ENCODE results near the gene FBRSL1.

DNA sequence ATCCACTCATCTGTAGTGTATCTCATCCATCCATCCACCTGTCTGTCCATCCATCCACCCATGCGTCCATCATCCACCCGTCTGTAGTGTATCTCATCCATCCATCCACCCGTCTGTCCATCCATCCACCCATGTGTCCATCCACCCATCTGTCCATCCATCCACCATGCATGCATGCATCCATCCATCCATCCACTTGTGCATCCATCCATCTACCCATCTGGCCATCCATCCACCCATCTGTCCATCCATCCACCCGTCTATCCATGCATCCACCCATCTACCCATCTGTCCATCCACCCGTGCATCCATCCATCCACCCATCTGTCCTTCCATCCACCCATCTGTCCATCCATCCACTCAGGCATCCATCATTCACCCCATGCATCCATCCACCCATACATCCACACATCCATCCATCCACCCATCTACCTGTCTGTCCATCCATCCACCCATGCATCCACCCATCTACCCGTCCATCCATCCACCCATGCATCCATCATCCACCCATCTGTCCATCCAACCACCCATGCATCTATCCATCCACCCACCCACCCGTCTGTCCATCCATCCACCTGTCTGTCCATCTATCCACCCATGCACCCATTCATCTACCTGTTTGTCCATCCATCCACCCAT, 28.5 kb downstream of the FBRSL1 start:
- TF ChIP-seq GABPA (IDR thresholded peaks at IDR 0.05; ENCODE audit: borderline replicate concordance, insufficient read depth, low read length), result no peak
- no peak for TF ChIP-seq CTCF (IDR thresholded peaks at IDR 0.05; ENCODE audit: control extremely low read depth in 1 of 3, insufficient read depth in 1 of 3, low read depth in 1 of 3, low read length in 3 of 3)
- no peak for TF ChIP-seq ZNF274 (IDR thresholded peaks at IDR 0.05; ENCODE audit: borderline replicate concordance, extremely low read depth, low read length)
- no peak for TF ChIP-seq POLR2AphosphoS5 (IDR thresholded peaks at IDR 0.05; ENCODE audit: low read depth, low read length)
- TF ChIP-seq EP300 (IDR thresholded peaks at IDR 0.05; ENCODE audit: borderline replicate concordance in 1 of 2, low read depth in 2 of 2, low read length in 2 of 2), result no peak
- TF ChIP-seq POLR2A (IDR thresholded peaks at IDR 0.05; ENCODE audit: control extremely low read depth in 1 of 2, low read depth in 2 of 2, low read length in 2 of 2), result no peak
- TF ChIP-seq CBX8 (IDR thresholded peaks at IDR 0.05; ENCODE audit: borderline replicate concordance, low read depth, low read length), result no peak
- TF ChIP-seq ATF2 (IDR thresholded peaks at IDR 0.05; ENCODE audit: low read length), result no peak
- TF ChIP-seq CHD2 (IDR thresholded peaks at IDR 0.05; ENCODE audit: low read length), result no peak
- TF ChIP-seq SIN3A (conservative IDR thresholded peaks at IDR 0.05 in 1 of 2, IDR thresholded peaks at IDR 0.05 in 1 of 2; ENCODE audit: low read depth in 1 of 2, low read length in 2 of 2), result no peak
